Neural cell (in vitro differentiated cells): ENCODE data around the gene WDR35. TPM values are rescaled to one million over a fixed set of nuclear protein-coding genes. Genes with fewer than 3 reads are reported as not detected.

Source experiments
- H2AFZ ChIP-seq: fragments of 200-600, 300-800 bp; sonication (generic), shearing (Covaris generic); 2 replicates; pipeline ENCODE4 v1.6.0; 2014; ENCODE audit warnings: low read depth, mild to moderate bottlenecking, antibody characterized with exemption, low read length, moderate library complexity
- H3F3A ChIP-seq: fragments of 200-600 bp; shearing (Covaris generic); 2 replicates; pipeline ENCODE4 v1.6.1; 2016; ENCODE audit warnings: mild to moderate bottlenecking, moderate library complexity, mixed read lengths, antibody characterized with exemption, low read length; ENCODE audit not compliant: insufficient read depth, poor library complexity, severe bottlenecking
- H3K27ac ChIP-seq: fragments of 200-600, 300-800 bp; sonication (generic), shearing (Covaris generic); 2 replicates; pipeline ENCODE4 v1.5.1; 2014; ENCODE audit warnings: mild to moderate bottlenecking, low read length, moderate library complexity
- H3K27me3 ChIP-seq: fragments of 300-800, 200-600 bp; sonication (generic), shearing (Covaris generic); 2 replicates; pipeline ENCODE4 v1.6.0; 2014; ENCODE audit warnings: mild to moderate bottlenecking, low read depth, low read length, moderate library complexity; ENCODE audit not compliant: insufficient read depth
- H3K36me3 ChIP-seq: fragments of 300-800, 200-600 bp; sonication (generic), shearing (Covaris generic); 2 replicates; pipeline ENCODE4 v1.5.1; 2014; ENCODE audit warnings: mild to moderate bottlenecking, antibody characterized with exemption, low read length, moderate library complexity; ENCODE audit not compliant: insufficient read depth
- H3K4me2 ChIP-seq: fragments of 300-800, 200-600 bp; sonication (generic), shearing (Covaris generic); 2 replicates; pipeline ENCODE4 v1.6.0; 2014; ENCODE audit warnings: mild to moderate bottlenecking, low read length
- H3K4me3 ChIP-seq: fragments of 300-800, 200-600 bp; sonication (generic), shearing (Covaris generic); 2 replicates; pipeline ENCODE4 v1.5.1; 2014; ENCODE audit warnings: mild to moderate bottlenecking, low read length, moderate library complexity
- H3K79me2 ChIP-seq: fragments of 200-600 bp; shearing (Covaris generic); replicated peaks from 2 replicates; pipeline ENCODE4 v1.6.0; 2014; ENCODE audit warnings: mild to moderate bottlenecking, low read length, moderate library complexity; ENCODE audit not compliant: insufficient read depth
- H3K9ac ChIP-seq: fragments of 300-800, 200-600 bp; sonication (generic), shearing (Covaris generic); 2 replicates; pipeline ENCODE4 v1.6.1; 2016; ENCODE audit warnings: mild to moderate bottlenecking, low read length, mixed read lengths
- H3K9me2 ChIP-seq: fragments of 200-600 bp; shearing (Covaris generic); 2 replicates; pipeline ENCODE4 v1.6.1; 2016; ENCODE audit warnings: mild to moderate bottlenecking, low read length, mixed read lengths; ENCODE audit not compliant: insufficient read depth
- H3K9me3 ChIP-seq: fragments of 200-600, 300-800 bp; sonication (generic), shearing (Covaris generic); 2 replicates; pipeline ENCODE4 v1.6.1; 2016; ENCODE audit warnings: mild to moderate bottlenecking, mixed run types, low read length, moderate library complexity, mixed read lengths
- H4K20me1 ChIP-seq: fragments of 200-600 bp; shearing (Covaris generic); 2 replicates; pipeline ENCODE4 v1.6.1; 2016; ENCODE audit warnings: mild to moderate bottlenecking, mixed run types; ENCODE audit not compliant: insufficient read depth
- EP300 ChIP-seq: fragments of 450-650 bp; conservative IDR thresholded peaks from 2 replicates; pipeline ENCODE4 v1.6.1; 2014; ENCODE audit warnings: antibody characterized with exemption, mild to moderate bottlenecking, moderate library complexity; ENCODE audit not compliant: poor library complexity, severe bottlenecking
- EZH2 ChIP-seq: fragments of 200-600, 300-800 bp; shearing (Covaris generic), sonication (generic); IDR thresholded peaks from 2 replicates; pipeline ENCODE4 v1.6.1; 2014; ENCODE audit warnings: antibody characterized with exemption, low read length, borderline replicate concordance, mild to moderate bottlenecking; ENCODE audit not compliant: insufficient read depth, poor library complexity, severe bottlenecking
- MXI1 ChIP-seq: fragments of 450-650 bp; conservative IDR thresholded peaks from 2 replicates; pipeline ENCODE4 v1.6.1; 2014; ENCODE audit warnings: antibody characterized with exemption, mild to moderate bottlenecking; ENCODE audit not compliant: poor library complexity, severe bottlenecking
- POLR2AphosphoS5 ChIP-seq: IDR thresholded peaks from 2 replicates; pipeline ENCODE4 v1.6.1; 2012
- RAD21 ChIP-seq: fragments of 450-650 bp; conservative IDR thresholded peaks from 2 replicates; pipeline ENCODE4 v1.6.1; 2014; ENCODE audit warnings: antibody characterized with exemption, mild to moderate bottlenecking, moderate library complexity
- SMC3 ChIP-seq: fragments of 450-650 bp; conservative IDR thresholded peaks from 2 replicates; pipeline ENCODE4 v1.6.1; 2014; ENCODE audit warnings: antibody characterized with exemption, mild to moderate bottlenecking, moderate library complexity; ENCODE audit not compliant: poor library complexity
- polyA plus RNA-seq: library from polyadenylated mRNA; depleted of rRNA; stranded (reverse); fragments of >200 nt; gene quantifications from 2 replicates; pipeline ENCODE4 v1.2.3, GENCODE V29; 2014
- TF ChIP-seq, protein P1 (sequence below): fragments of 450-650 bp; IDR thresholded peaks from 2 replicates; pipeline ENCODE4 v1.5.1; 2014; ENCODE audit warnings: antibody characterized with exemption, mild to moderate bottlenecking, moderate library complexity; ENCODE audit not compliant: poor library complexity, severe bottlenecking
- TF ChIP-seq, protein P2 (sequence below): IDR thresholded peaks from 2 replicates; pipeline ENCODE4 v1.6.1; 2012; ENCODE audit warnings: borderline replicate concordance

WDR35 gene
- polyA plus RNA-seq, 1 donor from 2014 or later = 14.2 TPM

DNA sequence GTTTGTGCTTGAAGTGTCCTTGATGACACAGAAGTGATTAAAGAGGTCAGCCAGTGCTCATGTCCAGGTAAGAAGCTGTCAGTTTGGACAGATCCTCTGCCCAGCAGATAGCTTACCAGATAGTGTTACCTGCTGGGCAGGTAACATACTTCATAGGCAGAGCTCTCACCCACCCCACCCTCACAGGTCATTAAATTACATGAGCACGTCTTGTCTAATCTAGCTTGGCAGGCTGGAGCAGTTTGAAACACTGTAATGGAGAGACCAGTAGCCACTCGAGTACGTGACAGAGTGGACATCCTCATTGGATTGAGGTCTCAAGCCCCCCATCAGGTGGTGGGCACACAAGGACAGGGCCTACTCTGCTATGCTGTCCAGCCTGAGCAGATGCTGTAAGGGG lies 115.2 kb downstream of the WDR35 start:
- H3K4me3 ChIP-seq = no peak overlapping the region
- H2AFZ ChIP-seq = no peak overlapping the region
- no peaks in the 10 kb centered on the region for H4K20me1 ChIP-seq
- no peaks in the 10 kb centered on the region for H3F3A ChIP-seq
- no peak overlapping the region for H3K27ac ChIP-seq
- H3K79me2 ChIP-seq = no peaks in the 10 kb centered on the region
- no peaks in the 10 kb centered on the region for H3K27me3 ChIP-seq
- no peak overlapping the region for H3K9ac ChIP-seq
- TF ChIP-seq SMC3 = no peak
- no peak for TF ChIP-seq EZH2
- TF ChIP-seq, protein P1, sequence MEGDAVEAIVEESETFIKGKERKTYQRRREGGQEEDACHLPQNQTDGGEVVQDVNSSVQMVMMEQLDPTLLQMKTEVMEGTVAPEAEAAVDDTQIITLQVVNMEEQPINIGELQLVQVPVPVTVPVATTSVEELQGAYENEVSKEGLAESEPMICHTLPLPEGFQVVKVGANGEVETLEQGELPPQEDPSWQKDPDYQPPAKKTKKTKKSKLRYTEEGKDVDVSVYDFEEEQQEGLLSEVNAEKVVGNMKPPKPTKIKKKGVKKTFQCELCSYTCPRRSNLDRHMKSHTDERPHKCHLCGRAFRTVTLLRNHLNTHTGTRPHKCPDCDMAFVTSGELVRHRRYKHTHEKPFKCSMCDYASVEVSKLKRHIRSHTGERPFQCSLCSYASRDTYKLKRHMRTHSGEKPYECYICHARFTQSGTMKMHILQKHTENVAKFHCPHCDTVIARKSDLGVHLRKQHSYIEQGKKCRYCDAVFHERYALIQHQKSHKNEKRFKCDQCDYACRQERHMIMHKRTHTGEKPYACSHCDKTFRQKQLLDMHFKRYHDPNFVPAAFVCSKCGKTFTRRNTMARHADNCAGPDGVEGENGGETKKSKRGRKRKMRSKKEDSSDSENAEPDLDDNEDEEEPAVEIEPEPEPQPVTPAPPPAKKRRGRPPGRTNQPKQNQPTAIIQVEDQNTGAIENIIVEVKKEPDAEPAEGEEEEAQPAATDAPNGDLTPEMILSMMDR = no peak
- no peak for TF ChIP-seq EP300
- H3K36me3 ChIP-seq = no peaks in the 10 kb centered on the region
- no peaks in the 10 kb centered on the region for H3K9me2 ChIP-seq
- H3K4me2 ChIP-seq = no peak overlapping the region
- H3K9me3 ChIP-seq = no peaks in the 10 kb centered on the region

DNA sequence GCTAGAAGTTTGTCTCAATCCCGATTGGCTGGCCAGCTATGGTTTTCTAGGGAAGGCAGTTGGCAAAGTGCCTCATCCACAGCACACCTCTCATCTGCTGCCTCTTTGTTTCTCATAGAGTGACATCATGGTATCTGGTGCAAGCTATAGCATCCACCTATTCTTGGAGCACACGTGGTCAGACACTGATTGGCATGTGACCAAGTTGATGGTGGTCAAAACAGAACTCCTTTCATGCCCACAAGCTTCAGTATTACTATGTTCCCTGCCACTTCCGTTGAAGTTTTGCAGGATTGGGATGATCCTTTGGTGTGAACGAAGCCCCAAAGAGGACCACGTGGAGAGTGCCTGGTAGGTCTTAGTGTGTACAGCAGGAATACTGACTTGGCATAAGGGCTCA lies 116.9 kb downstream of the WDR35 start:
- H3K4me3 ChIP-seq = no peak overlapping the region
- H3K36me3 ChIP-seq = no peaks in the 10 kb centered on the region
- no peak overlapping the region for H3K27ac ChIP-seq
- no peaks in the 10 kb centered on the region for H4K20me1 ChIP-seq
- H3K9ac ChIP-seq = no peak overlapping the region
- no peaks in the 10 kb centered on the region for H3F3A ChIP-seq
- H3K9me3 ChIP-seq = no peaks in the 10 kb centered on the region
- H3K9me2 ChIP-seq = no peaks in the 10 kb centered on the region
- TF ChIP-seq MXI1 (no peak), RAD21 (no peak), POLR2AphosphoS5 (no peak), EZH2 (no peak), SMC3 (no peak)
- TF ChIP-seq, protein P2, sequence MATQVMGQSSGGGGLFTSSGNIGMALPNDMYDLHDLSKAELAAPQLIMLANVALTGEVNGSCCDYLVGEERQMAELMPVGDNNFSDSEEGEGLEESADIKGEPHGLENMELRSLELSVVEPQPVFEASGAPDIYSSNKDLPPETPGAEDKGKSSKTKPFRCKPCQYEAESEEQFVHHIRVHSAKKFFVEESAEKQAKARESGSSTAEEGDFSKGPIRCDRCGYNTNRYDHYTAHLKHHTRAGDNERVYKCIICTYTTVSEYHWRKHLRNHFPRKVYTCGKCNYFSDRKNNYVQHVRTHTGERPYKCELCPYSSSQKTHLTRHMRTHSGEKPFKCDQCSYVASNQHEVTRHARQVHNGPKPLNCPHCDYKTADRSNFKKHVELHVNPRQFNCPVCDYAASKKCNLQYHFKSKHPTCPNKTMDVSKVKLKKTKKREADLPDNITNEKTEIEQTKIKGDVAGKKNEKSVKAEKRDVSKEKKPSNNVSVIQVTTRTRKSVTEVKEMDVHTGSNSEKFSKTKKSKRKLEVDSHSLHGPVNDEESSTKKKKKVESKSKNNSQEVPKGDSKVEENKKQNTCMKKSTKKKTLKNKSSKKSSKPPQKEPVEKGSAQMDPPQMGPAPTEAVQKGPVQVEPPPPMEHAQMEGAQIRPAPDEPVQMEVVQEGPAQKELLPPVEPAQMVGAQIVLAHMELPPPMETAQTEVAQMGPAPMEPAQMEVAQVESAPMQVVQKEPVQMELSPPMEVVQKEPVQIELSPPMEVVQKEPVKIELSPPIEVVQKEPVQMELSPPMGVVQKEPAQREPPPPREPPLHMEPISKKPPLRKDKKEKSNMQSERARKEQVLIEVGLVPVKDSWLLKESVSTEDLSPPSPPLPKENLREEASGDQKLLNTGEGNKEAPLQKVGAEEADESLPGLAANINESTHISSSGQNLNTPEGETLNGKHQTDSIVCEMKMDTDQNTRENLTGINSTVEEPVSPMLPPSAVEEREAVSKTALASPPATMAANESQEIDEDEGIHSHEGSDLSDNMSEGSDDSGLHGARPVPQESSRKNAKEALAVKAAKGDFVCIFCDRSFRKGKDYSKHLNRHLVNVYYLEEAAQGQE = no peak
- TF ChIP-seq, protein P1 = no peak
- H3K4me2 ChIP-seq = no peak overlapping the region
- H3K27me3 ChIP-seq = peaks cover 8% of the 10 kb centered on the region
- no peaks in the 10 kb centered on the region for H3K79me2 ChIP-seq
- no peak overlapping the region for H2AFZ ChIP-seq
